ENCODE results near the gene BMP8A. TPM values are rescaled to one million over a fixed set of nuclear protein-coding genes. Genes with fewer than 3 reads are reported as not detected.
"Not testable (repeated sequence)": the region's sequence is repeated elsewhere in the genome, so short reads cannot be mapped to it uniquely, and the experiment has no call there.

The BMP8A gene
- total RNA-seq, 1 donor from 2014 or later, result not detected

GRCh38 chr1:39522221-39522620 lies 30.8 kb downstream of the BMP8A start:
- ATAC-seq; intact Hi-C loops (cut with micrococcal nuclease); DNase-seq: not testable (repeated sequence)

- intact Hi-C loops (cut with micrococcal nuclease), result no loop called here
- ATAC-seq (no peak), DNase-seq (no peak)
Observed at GRCh38 chr1:39522661-39523567, 31.5 kb downstream of the BMP8A start.

GRCh38 chr1:39524171-39524570 lies 32.7 kb downstream of the BMP8A start:
- DNase-seq (no peak), ATAC-seq (no peak)
- intact Hi-C loops (cut with micrococcal nuclease), result no loop called here

GRCh38 chr1:39524591-39525365 lies 33.3 kb downstream of the BMP8A start:
- no peak for DNase-seq
- ATAC-seq, result no peak
- intact Hi-C loops (cut with micrococcal nuclease), result no loop called here

GRCh38 chr1:39525366-39526165 lies 34.1 kb downstream of the BMP8A start:
- ATAC-seq, result peak; percentile 67
- DNase-seq, result no peak
- intact Hi-C loops (cut with micrococcal nuclease), result no loop called here

- ATAC-seq (no peak), DNase-seq (no peak)
- intact Hi-C loops (cut with micrococcal nuclease), result no loop called here
Observed at GRCh38 chr1:39526466-39527189, 35.2 kb downstream of the BMP8A start.

GRCh38 chr1:39527190-39527579 lies 35.7 kb downstream of the BMP8A start:
- ATAC-seq; intact Hi-C loops (cut with micrococcal nuclease); DNase-seq: not testable (repeated sequence)

GRCh38 chr1:39528082-39528481 lies 36.6 kb downstream of the BMP8A start:
- ATAC-seq, result no peak
- no peak for DNase-seq
- intact Hi-C loops (cut with micrococcal nuclease), result no loop called here

GRCh38 chr1:39529901-39530535 lies 38.6 kb downstream of the BMP8A start:
- ATAC-seq, result no peak
- no peak for DNase-seq
- intact Hi-C loops (cut with micrococcal nuclease), result no loop called here

GRCh38 chr1:39531526-39531925 lies 40.1 kb downstream of the BMP8A start:
- ATAC-seq (no peak), DNase-seq (no peak)
- intact Hi-C loops (cut with micrococcal nuclease), result no loop called here

- ATAC-seq, result no peak
- intact Hi-C loops (cut with micrococcal nuclease), result no loop called here
- no peak for DNase-seq
Observed at GRCh38 chr1:39533442-39533841, 42.0 kb downstream of the BMP8A start.

- intact Hi-C loops (cut with micrococcal nuclease), result no loop called here
- no peak for ATAC-seq
- peak; percentile 20 for DNase-seq
Observed at GRCh38 chr1:39538531-39539251, 47.3 kb downstream of the BMP8A start.

- intact Hi-C loops (cut with micrococcal nuclease), result no loop called here
- DNase-seq, result peak; percentile 69
Observed at GRCh38 chr1:39539252-39539790, 47.9 kb downstream of the BMP8A start.

GRCh38 chr1:39540504-39541031 lies 49.1 kb downstream of the BMP8A start:
- DNase-seq (peak; percentile 81), ATAC-seq (peak; percentile 83)
- intact Hi-C loops (cut with micrococcal nuclease), result no loop called here

More at GRCh38 chr1:39539252-39539790, 47.9 kb downstream of the BMP8A start:
- peak; percentile 85 for ATAC-seq

- intact Hi-C loops (cut with micrococcal nuclease), result no loop called here
- ATAC-seq, result no peak
Observed at GRCh38 chr1:39542924-39543323, 51.5 kb downstream of the BMP8A start.

GRCh38 chr1:39544327-39544726 lies 52.9 kb downstream of the BMP8A start:
- intact Hi-C loops (cut with micrococcal nuclease), result no loop called here
- DNase-seq (no peak), ATAC-seq (no peak)

More at GRCh38 chr1:39542924-39543323, 51.5 kb downstream of the BMP8A start:
- no peak for DNase-seq

GRCh38 chr1:39545531-39545930 lies 54.1 kb downstream of the BMP8A start:
- ATAC-seq, result no peak
- intact Hi-C loops (cut with micrococcal nuclease), result no loop called here
- no peak for DNase-seq
